A549 (cell line): Measurements from ENCODE around the gene NINL. TPM values are rescaled to one million over a fixed set of nuclear protein-coding genes. Genes with fewer than 3 reads are reported as not detected.
A peak's percentile ranks its signal among the peaks of the same experiment; 100 is the strongest.

Source experiments
- ATAC-seq, 2 experiments: fragments of 200-7000 bp in 1 of 2; fragments of >200 bp in 1 of 2; cut with Nextera tagmentation in 1 of 2; cut with Tn5 transposase in 1 of 2; 3 replicates each; pipeline versions ENCODE4 v1.8.0 to v1.9.1; 2018 to 2020; ENCODE audit warnings: mild to moderate bottlenecking in 1 of 2, moderate library complexity in 1 of 2
- CTCF ChIA-PET: fragments of 300-600 bp; sonication (Branson Sonifier 250); formaldehyde crosslinking; extraction: SDS; loops from one replicate; lab custom pipeline; 2021; ENCODE audit warnings: antibody characterized with exemption, inconsistent platforms; lab: Yijun Ruan, JAX
- POLR2A ChIA-PET: fragments of 350-600 bp; formaldehyde crosslinking; extraction: SDS; loops from one replicate; lab custom pipeline; 2021; ENCODE audit warnings: antibody characterized with exemption, inconsistent platforms; lab: Yijun Ruan, JAX
- DNase-seq, 2 experiments: peaks; one replicate each; pipeline versions ENCODE4 v3.0.0 to v3.0.0-alpha.2; 2011 to 2016; ENCODE audit warnings: low read depth in 1 of 2, low spot score in 1 of 2
- FAIRE-seq: peaks from 2 replicates; lab custom pipeline; 2011; peaks lifted over from hg19 to GRCh38; lab: Jason Lieb, UNC
- H3K27ac ChIP-seq, 2 experiments: fragments of >200 bp; sonication (Bioruptor Twin); formaldehyde crosslinking; 3 replicates each; pipeline ENCODE4 v1.5.1; 2016 to 2017
- H3K4me1 ChIP-seq: fragments of >200 bp; sonication (Bioruptor Twin); formaldehyde crosslinking; 3 replicates; pipeline ENCODE4 v1.6.1; 2016
- H3K4me2 ChIP-seq: fragments of >200 bp; sonication (Bioruptor Twin); formaldehyde crosslinking; 3 replicates; pipeline ENCODE4 v1.6.1; 2016
- H3K4me3 ChIP-seq: fragments of >200 bp; sonication (Bioruptor Twin); formaldehyde crosslinking; 3 replicates; pipeline ENCODE4 v1.5.1; 2016
- H3K9me3 ChIP-seq: fragments of >200 bp; sonication (Bioruptor Twin); formaldehyde crosslinking; 3 replicates; pipeline ENCODE4 v1.6.1; 2016
- BHLHE40 ChIP-seq: IDR thresholded peaks from 2 replicates; pipeline ENCODE4 v1.6.1; 2012; ENCODE audit warnings: low read depth, low read length, inconsistent platforms
- CBX8 ChIP-seq: fragments of 200-600 bp; sonication (generic); IDR thresholded peaks from 2 replicates; pipeline ENCODE4 v1.6.1; 2016
- CHD4 ChIP-seq: fragments of 200-600 bp; sonication (generic); IDR thresholded peaks from 2 replicates; pipeline ENCODE4 v1.6.1; 2016; ENCODE audit warnings: antibody characterized with exemption, mild to moderate bottlenecking, borderline replicate concordance
- EHMT2 ChIP-seq: fragments of 200-600 bp; sonication (generic); IDR thresholded peaks from 2 replicates; pipeline ENCODE4 v1.6.1; 2016; ENCODE audit warnings: antibody characterized with exemption, low read depth, mild to moderate bottlenecking, moderate library complexity
- ESRRA ChIP-seq: fragments of 150-350 bp; IDR thresholded peaks from 2 replicates; pipeline ENCODE4 v1.6.1; 2014; ENCODE audit warnings: mild to moderate bottlenecking, low read length, borderline replicate concordance
- FOSB ChIP-seq: fragments of 250-450 bp; sonication (Bioruptor Pico); IDR thresholded peaks from 2 replicates; pipeline ENCODE4 v1.5.0; 2020; ENCODE audit warnings: mild to moderate bottlenecking, moderate library complexity
- HEYL ChIP-seq: fragments of 250-450 bp; sonication (Bioruptor Pico); IDR thresholded peaks from 2 replicates; pipeline ENCODE4 v1.8.0; 2021; ENCODE audit warnings: mild to moderate bottlenecking, moderate library complexity
- HOXA7 ChIP-seq: fragments of 250-450 bp; sonication (Bioruptor Pico); IDR thresholded peaks from 2 replicates; pipeline ENCODE4 v1.5.0; 2020; ENCODE audit warnings: mild to moderate bottlenecking, moderate library complexity
- HOXB13 ChIP-seq: fragments of 250-450 bp; sonication (Bioruptor Pico); IDR thresholded peaks from 2 replicates; pipeline ENCODE4 v1.5.0; 2020; ENCODE audit warnings: low read depth, mild to moderate bottlenecking, moderate library complexity
- HOXB5 ChIP-seq: fragments of 250-450 bp; sonication (Bioruptor Pico); IDR thresholded peaks from 2 replicates; pipeline ENCODE4 v1.5.0; 2020; ENCODE audit warnings: mild to moderate bottlenecking, moderate library complexity
- JUN ChIP-seq, 2 experiments: fragments of >200 bp; sonication (Bioruptor Twin); formaldehyde crosslinking; IDR thresholded peaks; 2 replicates in 1 of 2; 3 replicates in 1 of 2; pipeline ENCODE4 v1.6.1; 2016 to 2017
- JUNB ChIP-seq: fragments of >200 bp; sonication (Bioruptor Twin); formaldehyde crosslinking; IDR thresholded peaks from 2 replicates; pipeline ENCODE4 v1.6.1; 2016
- KDM1A ChIP-seq: fragments of 200-600 bp; sonication (generic); IDR thresholded peaks from 2 replicates; pipeline ENCODE4 v1.6.1; 2016; ENCODE audit warnings: low read depth, mild to moderate bottlenecking
- KDM5A ChIP-seq: fragments of 200-600 bp; sonication (generic); IDR thresholded peaks from 2 replicates; pipeline ENCODE4 v1.6.1; 2016; ENCODE audit warnings: antibody characterized with exemption, mild to moderate bottlenecking
- MAFK ChIP-seq: fragments of 450-650 bp; IDR thresholded peaks from 2 replicates; pipeline ENCODE4 v1.6.1; 2014; ENCODE audit not compliant: partially characterized antibody
- MAZ ChIP-seq: fragments of 150-350 bp; IDR thresholded peaks from 2 replicates; pipeline ENCODE4 v1.6.1; 2014; ENCODE audit warnings: antibody characterized with exemption, low read depth, low read length, borderline replicate concordance
- NPAS2 ChIP-seq: fragments of 250-450 bp; sonication (Bioruptor Pico); IDR thresholded peaks from 2 replicates; pipeline ENCODE4 v1.8.0; 2022; ENCODE audit warnings: mild to moderate bottlenecking, moderate library complexity, borderline replicate concordance
- PHF8 ChIP-seq: fragments of 200-600 bp; sonication (generic); IDR thresholded peaks from 2 replicates; pipeline ENCODE4 v1.6.1; 2016; ENCODE audit warnings: low read depth, mild to moderate bottlenecking, antibody characterized with exemption, moderate library complexity, borderline replicate concordance
- POLR2AphosphoS2 ChIP-seq: conservative IDR thresholded peaks from 2 replicates; pipeline ENCODE4 v1.6.1; 2012; ENCODE audit warnings: low read length, improper control_type of control experiment, inconsistent platforms
- RARB ChIP-seq: fragments of 250-450 bp; sonication (Bioruptor Pico); IDR thresholded peaks from 2 replicates; pipeline ENCODE4 v1.8.0; 2021; ENCODE audit warnings: mild to moderate bottlenecking, moderate library complexity
- RCOR1 ChIP-seq: fragments of 150-350 bp; IDR thresholded peaks from 2 replicates; pipeline ENCODE4 v1.6.1; 2014; ENCODE audit warnings: antibody characterized with exemption, low read length, low read depth
- SREBF2 ChIP-seq: fragments of 450-650 bp; IDR thresholded peaks from 2 replicates; pipeline ENCODE4 v1.6.1; 2014; ENCODE audit warnings: mild to moderate bottlenecking, moderate library complexity
- TFCP2L1 ChIP-seq: fragments of 250-450 bp; sonication (Bioruptor Pico); IDR thresholded peaks from 2 replicates; pipeline ENCODE4 v1.5.0; 2021; ENCODE audit warnings: mild to moderate bottlenecking
- TP53 ChIP-seq: fragments of 250-450 bp; sonication (Bioruptor Pico); IDR thresholded peaks from 2 replicates; pipeline ENCODE4 v1.5.0; 2021; ENCODE audit warnings: mild to moderate bottlenecking, moderate library complexity
- ZC3H11A ChIP-seq: fragments of 450-650 bp; IDR thresholded peaks from 2 replicates; pipeline ENCODE4 v1.6.1; 2014; ENCODE audit warnings: antibody characterized with exemption, mild to moderate bottlenecking
- WGBS: methylation state at CpG from one replicate; pipeline ENCODE4 v1.1.6; 2017; ENCODE audit errors: missing lambda C conversion rate; 5-methylcytosine and 5-hydroxymethylcytosine counted together
- polyA plus RNA-seq, 4 experiments: library from polyadenylated mRNA; depleted of rRNA in 3 of 4; stranded (reverse); fragments of >200 nt; fragmentation: RNase III in 1 of 4; extraction: RNeasy Plus Mini Kit Qiagen cat#74134 plus additional on column Dnase treatment in 1 of 4; gene quantifications; 2 replicates in 3 of 4; 3 replicates in 1 of 4; pipeline ENCODE4 v1.2.3, GENCODE V29; 2011 to 2017
- TF ChIP-seq, protein P1 (sequence below): fragments of >200 bp; sonication (Bioruptor Twin); formaldehyde crosslinking; IDR thresholded peaks from 3 replicates; pipeline ENCODE4 v1.5.1; 2016
- TF ChIP-seq, protein P2 (sequence below): IDR thresholded peaks from 2 replicates; pipeline ENCODE4 v1.6.1; 2012
- TF ChIP-seq, protein P3 (sequence below): fragments of >200 bp; sonication (Bioruptor Twin); formaldehyde crosslinking; IDR thresholded peaks from 3 replicates; pipeline ENCODE4 v1.6.1; 2016
- TF ChIP-seq, protein P4 (sequence below): fragments of 250-450 bp; sonication (Bioruptor Pico); IDR thresholded peaks from 2 replicates; pipeline ENCODE4 v1.5.0; 2020; ENCODE audit warnings: low read depth, mild to moderate bottlenecking, moderate library complexity

Gene NINL
- polyA plus RNA-seq, 2 of the 4 experiments (the other 2 are of a cell fraction), result 20.2 to 22.4 TPM

DNA sequence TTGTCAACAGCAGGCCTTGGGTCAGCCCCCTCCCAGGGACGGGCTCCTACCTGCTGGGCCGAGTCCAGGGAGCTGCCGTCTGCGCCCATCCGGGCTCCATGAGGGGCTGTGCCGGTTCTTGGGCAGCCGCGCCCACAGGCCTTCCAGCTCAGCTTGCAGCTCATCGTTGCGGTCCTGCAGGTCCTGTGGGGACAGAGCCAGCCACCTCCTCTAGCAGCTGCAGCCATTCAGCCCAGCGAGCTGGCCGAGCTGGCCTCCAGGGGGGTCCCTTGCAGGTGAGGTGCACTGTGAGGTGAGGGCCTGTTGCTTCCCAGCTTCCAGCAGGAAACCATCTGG, 103.4 kb downstream of the NINL start:
- ChIA-PET POLR2A (no interaction called here), CTCF (interaction anchor here (0.6 to 2.0 kb wide), 5 partner anchors 10 to 76 kb away, joined by 3 to 8 read pairs (median 4); no protein-coding TSS in a partner anchor)
- ATAC-seq, result no peak
- WGBS, result 87% methylated on average over 12 of the region's 12 CpGs
- H3K4me2 ChIP-seq, result no peak overlapping the region
- TF ChIP-seq PHF8, result no peak
- no peak for TF ChIP-seq BHLHE40
- TF ChIP-seq KDM1A, result no peak
- no peak for TF ChIP-seq SREBF2
- no peak for TF ChIP-seq JUN (IDR thresholded peaks at IDR 0.05)
- TF ChIP-seq KDM5A, result no peak
- TF ChIP-seq RCOR1, result no peak
- no peak for TF ChIP-seq MAFK
- TF ChIP-seq CHD4, result no peak
- TF ChIP-seq, protein P1, sequence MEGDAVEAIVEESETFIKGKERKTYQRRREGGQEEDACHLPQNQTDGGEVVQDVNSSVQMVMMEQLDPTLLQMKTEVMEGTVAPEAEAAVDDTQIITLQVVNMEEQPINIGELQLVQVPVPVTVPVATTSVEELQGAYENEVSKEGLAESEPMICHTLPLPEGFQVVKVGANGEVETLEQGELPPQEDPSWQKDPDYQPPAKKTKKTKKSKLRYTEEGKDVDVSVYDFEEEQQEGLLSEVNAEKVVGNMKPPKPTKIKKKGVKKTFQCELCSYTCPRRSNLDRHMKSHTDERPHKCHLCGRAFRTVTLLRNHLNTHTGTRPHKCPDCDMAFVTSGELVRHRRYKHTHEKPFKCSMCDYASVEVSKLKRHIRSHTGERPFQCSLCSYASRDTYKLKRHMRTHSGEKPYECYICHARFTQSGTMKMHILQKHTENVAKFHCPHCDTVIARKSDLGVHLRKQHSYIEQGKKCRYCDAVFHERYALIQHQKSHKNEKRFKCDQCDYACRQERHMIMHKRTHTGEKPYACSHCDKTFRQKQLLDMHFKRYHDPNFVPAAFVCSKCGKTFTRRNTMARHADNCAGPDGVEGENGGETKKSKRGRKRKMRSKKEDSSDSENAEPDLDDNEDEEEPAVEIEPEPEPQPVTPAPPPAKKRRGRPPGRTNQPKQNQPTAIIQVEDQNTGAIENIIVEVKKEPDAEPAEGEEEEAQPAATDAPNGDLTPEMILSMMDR, result no peak
- TF ChIP-seq, protein P2, sequence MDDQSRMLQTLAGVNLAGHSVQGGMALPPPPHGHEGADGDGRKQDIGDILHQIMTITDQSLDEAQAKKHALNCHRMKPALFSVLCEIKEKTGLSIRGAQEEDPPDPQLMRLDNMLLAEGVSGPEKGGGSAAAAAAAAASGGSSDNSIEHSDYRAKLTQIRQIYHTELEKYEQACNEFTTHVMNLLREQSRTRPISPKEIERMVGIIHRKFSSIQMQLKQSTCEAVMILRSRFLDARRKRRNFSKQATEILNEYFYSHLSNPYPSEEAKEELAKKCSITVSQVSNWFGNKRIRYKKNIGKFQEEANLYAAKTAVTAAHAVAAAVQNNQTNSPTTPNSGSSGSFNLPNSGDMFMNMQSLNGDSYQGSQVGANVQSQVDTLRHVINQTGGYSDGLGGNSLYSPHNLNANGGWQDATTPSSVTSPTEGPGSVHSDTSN, result no peak
- no peak for TF ChIP-seq EHMT2
- no peak for TF ChIP-seq ESRRA
- TF ChIP-seq, protein P3, sequence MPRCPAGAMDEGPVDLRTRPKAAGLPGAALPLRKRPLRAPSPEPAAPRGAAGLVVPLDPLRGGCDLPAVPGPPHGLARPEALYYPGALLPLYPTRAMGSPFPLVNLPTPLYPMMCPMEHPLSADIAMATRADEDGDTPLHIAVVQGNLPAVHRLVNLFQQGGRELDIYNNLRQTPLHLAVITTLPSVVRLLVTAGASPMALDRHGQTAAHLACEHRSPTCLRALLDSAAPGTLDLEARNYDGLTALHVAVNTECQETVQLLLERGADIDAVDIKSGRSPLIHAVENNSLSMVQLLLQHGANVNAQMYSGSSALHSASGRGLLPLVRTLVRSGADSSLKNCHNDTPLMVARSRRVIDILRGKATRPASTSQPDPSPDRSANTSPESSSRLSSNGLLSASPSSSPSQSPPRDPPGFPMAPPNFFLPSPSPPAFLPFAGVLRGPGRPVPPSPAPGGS, result no peak
- no peak for FAIRE-seq
- H3K4me3 ChIP-seq, result no peak overlapping the region
- no peak overlapping the region for H3K27ac ChIP-seq
- no peaks in the 10 kb centered on the region for H3K9me3 ChIP-seq
- H3K4me1 ChIP-seq, result no peaks in the 10 kb centered on the region
- DNase-seq, result no peak

DNA sequence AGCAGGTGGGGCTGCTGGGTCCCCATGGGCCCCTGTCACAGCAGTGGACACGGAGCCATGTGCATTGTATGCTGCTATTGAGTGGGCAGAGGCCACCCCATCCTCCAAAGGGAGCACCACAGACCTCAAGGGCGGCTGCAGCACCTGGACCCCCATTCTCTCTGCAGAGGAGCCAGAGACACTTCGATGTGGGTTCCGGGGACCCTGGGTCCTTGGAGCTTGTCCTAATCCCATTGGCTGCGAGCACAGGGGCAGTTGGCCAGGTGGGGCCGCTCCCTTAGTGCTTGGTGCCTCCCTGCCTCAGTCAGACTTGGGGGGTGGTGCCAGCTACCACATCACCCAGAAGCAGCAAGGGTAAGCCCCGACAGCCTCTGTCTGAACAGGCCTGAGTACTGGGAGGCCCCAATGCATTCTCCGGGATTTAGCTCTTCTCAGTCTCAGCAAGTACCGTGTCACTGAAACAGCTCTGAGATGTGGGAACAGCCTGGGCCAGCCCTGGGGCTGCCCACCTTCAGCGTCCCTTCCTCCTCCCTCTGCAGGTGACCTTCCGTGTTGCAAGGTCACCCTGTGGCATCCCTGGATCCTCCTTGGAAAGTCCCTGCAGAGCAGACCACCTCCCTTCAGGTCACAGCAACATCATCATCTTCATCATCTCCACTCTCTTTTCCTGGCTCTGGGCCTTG, 104.0 kb downstream of the NINL start:
- Histone ChIP-seq H3K27ac (no peak overlapping the region), H3K9me3 (no peaks in the 10 kb centered on the region), H3K4me2 (no peak overlapping the region), H3K4me1 (no peaks in the 10 kb centered on the region), H3K4me3 (no peak overlapping the region)
- ChIA-PET POLR2A (no interaction called here), CTCF (interaction anchor here (0.6 to 2.0 kb wide), 5 partner anchors 10 to 77 kb away, joined by 3 to 8 read pairs (median 4); no protein-coding TSS in a partner anchor)
- no peak for TF ChIP-seq ZC3H11A
- no peak for TF ChIP-seq HOXA7 (CRISPR knock-in tag)
- TF ChIP-seq FOSB (CRISPR knock-in tag), result no peak
- TF ChIP-seq HEYL (CRISPR knock-in tag), result no peak
- TF ChIP-seq POLR2AphosphoS2, result no peak
- no peak for TF ChIP-seq TFCP2L1 (CRISPR knock-in tag)
- no peak for TF ChIP-seq BHLHE40
- TF ChIP-seq HOXB5 (CRISPR knock-in tag), result no peak
- no peak for TF ChIP-seq TP53 (CRISPR knock-in tag)
- TF ChIP-seq KDM1A, result no peak
- no peak for TF ChIP-seq JUNB
- TF ChIP-seq RARB (CRISPR knock-in tag), result no peak
- TF ChIP-seq CBX8, result no peak
- no peak for TF ChIP-seq MAZ
- TF ChIP-seq NPAS2 (CRISPR knock-in tag), result no peak
- TF ChIP-seq, protein P4, sequence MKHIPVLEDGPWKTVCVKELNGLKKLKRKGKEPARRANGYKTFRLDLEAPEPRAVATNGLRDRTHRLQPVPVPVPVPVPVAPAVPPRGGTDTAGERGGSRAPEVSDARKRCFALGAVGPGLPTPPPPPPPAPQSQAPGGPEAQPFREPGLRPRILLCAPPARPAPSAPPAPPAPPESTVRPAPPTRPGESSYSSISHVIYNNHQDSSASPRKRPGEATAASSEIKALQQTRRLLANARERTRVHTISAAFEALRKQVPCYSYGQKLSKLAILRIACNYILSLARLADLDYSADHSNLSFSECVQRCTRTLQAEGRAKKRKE (CRISPR knock-in tag), result no peak
- no peak for TF ChIP-seq HOXB13 (CRISPR knock-in tag)
- no peak for DNase-seq
- WGBS, result 92% methylated on average over 11 of the region's 11 CpGs
- FAIRE-seq, result no peak
- ATAC-seq, result peak in 1 of 2 experiments; percentile 44; a peak in 2 of 6 replicates
